ENCODE measurements around the gene UBAP1. TPM values are rescaled to one million over a fixed set of nuclear protein-coding genes. Genes with fewer than 3 reads are reported as not detected.

The UBAP1 gene
- total and polyA plus RNA-seq, 2 of the 4 experiments (the other 2 are of a cell fraction): 30.6 to 37.0 TPM

DNA sequence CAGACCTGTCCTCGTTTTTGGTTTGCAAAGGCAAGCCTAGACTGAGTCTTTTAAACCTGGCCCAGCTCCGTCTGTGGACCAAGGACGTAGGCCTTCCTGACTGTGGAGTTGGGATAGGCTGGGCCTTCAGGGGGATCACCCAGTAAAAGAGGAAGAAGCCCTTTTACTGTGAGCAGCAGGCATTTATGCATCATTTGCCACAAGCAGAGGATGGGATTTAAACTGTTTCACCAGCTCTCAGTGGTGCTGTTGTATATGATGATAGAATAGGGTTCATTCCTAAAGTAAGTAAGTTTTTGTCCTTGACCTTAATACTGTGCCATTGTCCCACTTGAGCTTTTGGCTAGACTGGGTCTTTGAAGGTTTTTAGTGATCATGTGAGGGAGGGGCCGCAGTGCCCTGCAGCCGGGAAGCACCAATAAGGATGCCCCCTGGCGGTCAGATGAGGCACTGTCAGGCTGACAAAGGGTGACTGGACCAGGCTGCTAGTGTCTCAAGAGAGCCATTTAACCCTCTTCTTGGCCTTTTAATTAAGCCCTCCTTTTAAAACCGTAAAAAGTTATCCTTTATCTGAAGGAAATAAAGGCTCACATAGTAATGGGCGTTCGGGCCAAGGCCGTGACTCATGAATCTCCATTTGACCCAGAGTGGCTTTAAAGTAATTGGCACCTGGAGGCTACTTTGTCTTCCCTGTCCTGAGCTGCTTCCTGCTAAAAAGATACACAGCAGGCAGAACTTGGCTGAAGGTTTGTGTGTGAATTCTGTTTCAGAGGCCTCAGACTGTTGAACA lies 74.0 kb downstream of the UBAP1 start:
- Histone ChIP-seq H3K9me3 (ENCODE audit: control insufficient read depth, insufficient read depth, low read length) (no peaks in the 10 kb centered on the region), H3K4ac (ENCODE audit: low read depth, low read length) (0 out of 2 replicates have a peak overlapping the region, but pooled peaks have one; percentile 3), H3K14ac (replicated peaks; ENCODE audit: low read depth, low read length) (0 out of 2 replicates have a peak overlapping the region, but pooled peaks have one; percentile 4), H3K18ac (ENCODE audit: low read depth, low read length) (no peak overlapping the region), H2BK5ac (ENCODE audit: low read depth, low read length, poor library complexity, severe bottlenecking) (peak overlapping the region; percentile 4), H2AFZ (replicated peaks; ENCODE audit: low read length, poor library complexity) (peak overlapping the region; percentile 38), H2BK15ac (ENCODE audit: low read depth, low read length) (no peak overlapping the region), H3K4me2 (ENCODE audit: low read depth, low read length) (no peak overlapping the region), H3K79me1 (ENCODE audit: low read depth in 1 of 2, low read length in 2 of 2) (peaks cover 16 to 49% of the 10 kb centered on the region in 2 experiments), H3K36me3 (ENCODE audit: control insufficient read depth, insufficient read depth, low read length) (peaks cover 39% of the 10 kb centered on the region), H2BK120ac (ENCODE audit: low read depth, low read length) (no peak overlapping the region), H4K91ac (ENCODE audit: insufficient read depth, low read depth, low read length) (peak overlapping the region; percentile 22; the same call in 1 of the 2 replicates), H4K8ac (ENCODE audit: low read depth in 2 of 2, low read length in 2 of 2) (peak overlapping the region in 1 of 2 experiments; percentile 4; a peak in 1 of 4 replicates), H3K27me3 (ENCODE audit: control insufficient read depth, insufficient read depth, low read length) (no peaks in the 10 kb centered on the region), H2BK20ac (ENCODE audit: low read depth, low read length) (no peak overlapping the region), H3K4me3 (ENCODE audit: insufficient read depth, low read depth, low read length) (no peak overlapping the region), H3K9ac (ENCODE audit: low read depth, low read length) (no peak overlapping the region), H4K20me1 (ENCODE audit: insufficient read depth, low read length) (peaks cover 19% of the 10 kb centered on the region), H3K9me1 (ENCODE audit: insufficient read depth, low read length) (peaks cover 12% of the 10 kb centered on the region; the same call in 1 of the 2 replicates), H3K4me1 (ENCODE audit: control insufficient read depth, insufficient read depth, low read length) (peaks cover 25% of the 10 kb centered on the region), H2AK5ac (ENCODE audit: low read depth, low read length) (peak overlapping the region; percentile 68; the same call in 1 of the 2 replicates), H2AK9ac (replicated peaks; ENCODE audit: low read depth, low read length, poor library complexity) (peak overlapping the region; percentile 33), H3K56ac (ENCODE audit: extremely low read depth, insufficient read depth, low read length) (no peak overlapping the region), H3K23ac (ENCODE audit: low read depth, low read length) (no peak overlapping the region), H4K5ac (ENCODE audit: low read depth, low read length) (no peak overlapping the region), H3K27ac (ENCODE audit: insufficient read depth, low read length) (no peak overlapping the region)
- intact Hi-C loops (cut with micrococcal nuclease): loop anchor here (1.0 to 2.0 kb wide), 3 partner anchors 74 to 179 kb away; partner anchors contain the start of gene UBAP1
- POLR2A ChIA-PET (ENCODE audit: unreplicated experiment): no interaction called here
- peak; percentile 54 for DNase-seq
- CTCF ChIA-PET: interaction anchor here (0.6 to 3.3 kb wide), 15 partner anchors 9 to 474 kb away, joined by 3 to 16 read pairs (median 4); partner anchors contain the start of gene UBAP1
- dilution Hi-C loops (cut with HindIII; ENCODE audit: low sequenced_read_pairs, unreplicated experiment): no loop called here
- no TSS peak for BruUV-seq (replicated peaks)
- 0% methylated on average over 1 of the region's 10 CpGs; no CpG with 5 or more reads in 1 of the 2 experiments for WGBS, 2 experiments (ENCODE audit: extremely low coverage in 2 of 2, insufficient read length in 1 of 2)
- in situ Hi-C loops (cut with MboI; ENCODE audit: low sequenced_read_pairs): loop anchor here (5.0 kb wide), 1 partner anchor 126 kb away; the partner anchor contains the start of gene DCAF12
- ATAC-seq (ENCODE audit: low read depth): peak; percentile 71
- TF ChIP-seq CHD1 (IDR thresholded peaks at IDR 0.05; ENCODE audit: low read depth, low read length) (no peak), RFX5 (IDR thresholded peaks at IDR 0.05; ENCODE audit: low read depth, low read length) (no peak), MAZ (IDR thresholded peaks at IDR 0.05; ENCODE audit: borderline replicate concordance, low read depth, low read length) (peak; percentile 44; the same call in 1 of the 2 replicates), MAFK (IDR thresholded peaks at IDR 0.05; ENCODE audit: low read depth, low read length) (no peak), MXI1 (IDR thresholded peaks at IDR 0.05; ENCODE audit: borderline replicate concordance, low read depth, low read length) (no peak), FOS (IDR thresholded peaks at IDR 0.05; ENCODE audit: low read depth, low read length) (no peak), BHLHE40 (IDR thresholded peaks at IDR 0.05; ENCODE audit: low read depth, low read length) (no peak), NFE2L2 (IDR thresholded peaks at IDR 0.05; ENCODE audit: low read depth, low read length) (no peak), CEBPB (IDR thresholded peaks at IDR 0.05; ENCODE audit: low read depth, low read length) (no peak), POLR2A (IDR thresholded peaks at IDR 0.05; ENCODE audit: low read depth, low read length) (no peak), SMC3 (IDR thresholded peaks at IDR 0.05; ENCODE audit: low read depth, low read length) (peak; percentile 74), RAD21 (IDR thresholded peaks at IDR 0.05; ENCODE audit: low read length) (peak; percentile 64)
- TF ChIP-seq, protein P1, sequence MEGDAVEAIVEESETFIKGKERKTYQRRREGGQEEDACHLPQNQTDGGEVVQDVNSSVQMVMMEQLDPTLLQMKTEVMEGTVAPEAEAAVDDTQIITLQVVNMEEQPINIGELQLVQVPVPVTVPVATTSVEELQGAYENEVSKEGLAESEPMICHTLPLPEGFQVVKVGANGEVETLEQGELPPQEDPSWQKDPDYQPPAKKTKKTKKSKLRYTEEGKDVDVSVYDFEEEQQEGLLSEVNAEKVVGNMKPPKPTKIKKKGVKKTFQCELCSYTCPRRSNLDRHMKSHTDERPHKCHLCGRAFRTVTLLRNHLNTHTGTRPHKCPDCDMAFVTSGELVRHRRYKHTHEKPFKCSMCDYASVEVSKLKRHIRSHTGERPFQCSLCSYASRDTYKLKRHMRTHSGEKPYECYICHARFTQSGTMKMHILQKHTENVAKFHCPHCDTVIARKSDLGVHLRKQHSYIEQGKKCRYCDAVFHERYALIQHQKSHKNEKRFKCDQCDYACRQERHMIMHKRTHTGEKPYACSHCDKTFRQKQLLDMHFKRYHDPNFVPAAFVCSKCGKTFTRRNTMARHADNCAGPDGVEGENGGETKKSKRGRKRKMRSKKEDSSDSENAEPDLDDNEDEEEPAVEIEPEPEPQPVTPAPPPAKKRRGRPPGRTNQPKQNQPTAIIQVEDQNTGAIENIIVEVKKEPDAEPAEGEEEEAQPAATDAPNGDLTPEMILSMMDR (conservative IDR thresholded peaks at IDR 0.05; ENCODE audit: low read depth, low read length): peak; percentile 81
- TF ChIP-seq, protein P2, sequence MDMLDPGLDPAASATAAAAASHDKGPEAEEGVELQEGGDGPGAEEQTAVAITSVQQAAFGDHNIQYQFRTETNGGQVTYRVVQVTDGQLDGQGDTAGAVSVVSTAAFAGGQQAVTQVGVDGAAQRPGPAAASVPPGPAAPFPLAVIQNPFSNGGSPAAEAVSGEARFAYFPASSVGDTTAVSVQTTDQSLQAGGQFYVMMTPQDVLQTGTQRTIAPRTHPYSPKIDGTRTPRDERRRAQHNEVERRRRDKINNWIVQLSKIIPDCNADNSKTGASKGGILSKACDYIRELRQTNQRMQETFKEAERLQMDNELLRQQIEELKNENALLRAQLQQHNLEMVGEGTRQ (IDR thresholded peaks at IDR 0.05; ENCODE audit: low read depth, low read length): peak; percentile 27; the same call in 1 of the 2 replicates

Measured in IMR-90 (cell line).